Sigmoid colon (tissue), 7 donors: ENCODE data around the gene PTPRE. TPM values are rescaled to one million over a fixed set of nuclear protein-coding genes. Genes with fewer than 3 reads are reported as not detected.

ENCODE experiments used
- DNase-seq: peaks from one replicate; pipeline ENCODE4 v3.0.0-alpha.2; 2019
- H3K27ac ChIP-seq, 4 donors: fragments of 200-600 bp; sonication (generic); one replicate each; pipeline ENCODE4 v1.5.1; 2016 to 2019; ENCODE audit warnings: mild to moderate bottlenecking in 1 of 4
- H3K27me3 ChIP-seq, 3 donors: fragments of 200-600 bp; sonication (generic); one replicate each; pipeline ENCODE4 v1.5.1; 2019; ENCODE audit warnings: mild to moderate bottlenecking in 1 of 3
- H3K36me3 ChIP-seq, 4 donors: fragments of 200-600 bp; sonication (generic); one replicate each; pipeline ENCODE4 v1.5.1; 2016 to 2019
- H3K4me1 ChIP-seq, 4 donors: fragments of 200-600 bp; sonication (generic); one replicate each; pipeline ENCODE4 v1.5.1; 2017 to 2019
- H3K4me3 ChIP-seq, 4 donors: fragments of 200-600 bp; sonication (generic); one replicate each; pipeline ENCODE4 v1.5.1; 2017 to 2019; ENCODE audit warnings: mild to moderate bottlenecking in 2 of 4, moderate library complexity in 1 of 4
- H3K9me3 ChIP-seq, 4 donors: fragments of 200-600 bp in 3 of 4; sonication (generic) in 3 of 4; one replicate each; pipeline versions ENCODE4 v1.5.1 to v1.6.1; 2013 to 2019
- EP300 ChIP-seq, 4 donors: sonication (generic); formaldehyde crosslinking; IDR thresholded peaks; one replicate each; pipeline ENCODE4 v1.6.1; 2017; ENCODE audit warnings: antibody characterized with exemption in 4 of 4
- POLR2A ChIP-seq, 2 donors: fragments of 450-650 bp; IDR thresholded peaks; one replicate each; pipeline ENCODE4 v1.6.1; 2016; ENCODE audit warnings: antibody characterized with exemption in 2 of 2, mild to moderate bottlenecking in 2 of 2, moderate library complexity in 2 of 2
- POLR2AphosphoS5 ChIP-seq, 4 donors: sonication (generic); formaldehyde crosslinking; IDR thresholded peaks; one replicate each; pipeline ENCODE4 v1.6.1; 2017; ENCODE audit warnings: antibody characterized with exemption in 4 of 4
- WGBS, 2 donors: extraction: QIAGEN DNeasy Blood & Tissue Kit; methylation state at CpG; one replicate each; pipeline ENCODE4 v1.1.7; 2013; 5-methylcytosine and 5-hydroxymethylcytosine counted together
- intact Hi-C: fragments of 100-400 bp; cut with DNase I; formaldehyde crosslinking; loops from one replicate; pipeline ENCODE4 v1.15.1; 2023
- polyA plus RNA-seq, 3 donors: library from polyadenylated mRNA; stranded (reverse); fragments of 200-250 nt; gene quantifications; one replicate each; pipeline ENCODE4 v1.2.3, GENCODE V29; 2013
- total RNA-seq, 4 donors: library from RNA; depleted of rRNA; stranded (reverse); fragments of >200 nt; gene quantifications; one replicate each; pipeline ENCODE4 v1.1.0, GENCODE V29; 2016
- TF ChIP-seq, protein P1 (sequence below), 4 experiments: fragments of 450-650 bp in 3 of 4; fragments of 200-600 bp in 1 of 4; IDR thresholded peaks; one replicate each; pipeline ENCODE4 v1.5.1; 2016 to 2019; ENCODE audit warnings: antibody characterized with exemption in 4 of 4, mild to moderate bottlenecking in 3 of 4, moderate library complexity in 2 of 4
- donor health status: healthy with polysubstance abuse.
- donor health status: Bipolar disorder and iron deficiency.
- donor health status: healthy.

Gene PTPRE
- total and polyA plus RNA-seq, 7 donors, result 4.2 to 17.9 (median 11.9) TPM

DNA sequence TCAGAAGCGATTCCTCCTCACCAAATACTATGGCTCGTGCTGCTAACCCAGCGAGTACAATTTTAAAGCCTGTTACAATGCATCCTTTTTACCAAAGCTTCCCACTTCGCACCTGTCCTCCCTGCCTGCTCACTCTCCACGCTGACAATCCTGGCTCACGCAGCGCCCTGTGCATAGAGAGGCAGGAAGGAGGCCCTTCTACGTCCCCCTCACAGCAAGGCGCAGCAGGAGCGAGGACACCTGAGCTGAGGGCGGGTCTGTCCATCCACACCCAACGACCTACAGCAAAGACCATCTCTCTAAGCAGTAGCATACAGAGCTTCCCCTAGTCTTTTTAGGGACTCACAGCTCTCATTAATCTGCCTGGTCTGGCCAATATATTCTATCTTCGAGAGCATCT is 173.3 kb downstream of the PTPRE start:
- 93 to 94% methylated on average over 13 of the region's 13 CpGs for WGBS, 2 donors
- H3K4me1 ChIP-seq, result no peaks in the 10 kb centered on the region
- no peak overlapping the region for H3K4me3 ChIP-seq
- no peaks in the 10 kb centered on the region for H3K27me3 ChIP-seq
- no peaks in the 10 kb centered on the region for H3K9me3 ChIP-seq
- no peak for DNase-seq
- no peak overlapping the region for H3K27ac ChIP-seq
- intact Hi-C loops, result no loop called here
- peaks cover 0 to 23% (median 0%) of the 10 kb centered on the region in 4 donors for H3K36me3 ChIP-seq
- TF ChIP-seq POLR2AphosphoS5 (IDR thresholded peaks at IDR 0.05), result no peak

GRCh38 chr10:128080641-128081040 is 173.7 kb downstream of the PTPRE start:
- 89 to 94% methylated on average over 8 of the region's 8 CpGs for WGBS, 2 donors
- Histone ChIP-seq H3K36me3 (peaks cover 0 to 22% (median 0%) of the 10 kb centered on the region in 4 donors), H3K27me3 (no peaks in the 10 kb centered on the region), H3K4me1 (no peaks in the 10 kb centered on the region), H3K9me3 (no peaks in the 10 kb centered on the region), H3K27ac (no peak overlapping the region), H3K4me3 (no peak overlapping the region)
- TF ChIP-seq POLR2A (IDR thresholded peaks at IDR 0.05), result no peak
- TF ChIP-seq, protein P1, sequence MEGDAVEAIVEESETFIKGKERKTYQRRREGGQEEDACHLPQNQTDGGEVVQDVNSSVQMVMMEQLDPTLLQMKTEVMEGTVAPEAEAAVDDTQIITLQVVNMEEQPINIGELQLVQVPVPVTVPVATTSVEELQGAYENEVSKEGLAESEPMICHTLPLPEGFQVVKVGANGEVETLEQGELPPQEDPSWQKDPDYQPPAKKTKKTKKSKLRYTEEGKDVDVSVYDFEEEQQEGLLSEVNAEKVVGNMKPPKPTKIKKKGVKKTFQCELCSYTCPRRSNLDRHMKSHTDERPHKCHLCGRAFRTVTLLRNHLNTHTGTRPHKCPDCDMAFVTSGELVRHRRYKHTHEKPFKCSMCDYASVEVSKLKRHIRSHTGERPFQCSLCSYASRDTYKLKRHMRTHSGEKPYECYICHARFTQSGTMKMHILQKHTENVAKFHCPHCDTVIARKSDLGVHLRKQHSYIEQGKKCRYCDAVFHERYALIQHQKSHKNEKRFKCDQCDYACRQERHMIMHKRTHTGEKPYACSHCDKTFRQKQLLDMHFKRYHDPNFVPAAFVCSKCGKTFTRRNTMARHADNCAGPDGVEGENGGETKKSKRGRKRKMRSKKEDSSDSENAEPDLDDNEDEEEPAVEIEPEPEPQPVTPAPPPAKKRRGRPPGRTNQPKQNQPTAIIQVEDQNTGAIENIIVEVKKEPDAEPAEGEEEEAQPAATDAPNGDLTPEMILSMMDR (IDR thresholded peaks at IDR 0.05), result no peak
- TF ChIP-seq POLR2AphosphoS5 (IDR thresholded peaks at IDR 0.05), result no peak
- no peak for TF ChIP-seq EP300 (IDR thresholded peaks at IDR 0.05)
- intact Hi-C loops, result no loop called here
- no peak for DNase-seq

- Histone ChIP-seq H3K36me3 (peaks cover 0 to 22% (median 0%) of the 10 kb centered on the region in 4 donors), H3K27me3 (no peaks in the 10 kb centered on the region), H3K27ac (no peak overlapping the region), H3K4me3 (no peak overlapping the region), H3K4me1 (no peaks in the 10 kb centered on the region), H3K9me3 (no peaks in the 10 kb centered on the region)
- TF ChIP-seq POLR2AphosphoS5 (IDR thresholded peaks at IDR 0.05) (no peak), POLR2A (IDR thresholded peaks at IDR 0.05) (no peak), EP300 (IDR thresholded peaks at IDR 0.05) (no peak)
- TF ChIP-seq, protein P1 (IDR thresholded peaks at IDR 0.05), result no peak
- intact Hi-C loops, result no loop called here
- 66 to 75% methylated on average over 4 of the region's 4 CpGs for WGBS, 2 donors
- DNase-seq, result no peak
Observed at GRCh38 chr10:128081222-128081621, 174.3 kb downstream of the PTPRE start.

DNA sequence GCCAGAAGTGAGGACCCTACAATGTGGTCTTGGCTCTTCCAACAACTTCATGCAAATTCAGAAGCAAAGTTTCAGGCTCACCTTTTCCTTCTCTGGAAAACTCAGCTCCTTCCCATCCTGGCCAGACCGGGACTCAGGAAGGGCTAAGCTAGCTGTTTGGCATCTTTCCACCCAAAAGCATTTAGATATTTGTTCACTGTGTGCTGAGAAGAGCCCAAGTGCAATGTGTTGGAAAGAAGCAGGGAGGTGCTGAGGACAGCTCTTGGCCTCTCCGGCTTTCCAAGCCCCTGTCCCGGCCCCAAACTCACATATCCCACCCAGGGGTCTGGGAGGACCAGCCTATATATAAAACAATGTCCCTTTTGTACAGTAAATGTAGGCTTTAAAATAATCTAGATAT is 174.8 kb downstream of the PTPRE start:
- Histone ChIP-seq H3K4me3 (no peak overlapping the region), H3K36me3 (peaks cover 0 to 22% (median 0%) of the 10 kb centered on the region in 4 donors), H3K27me3 (no peaks in the 10 kb centered on the region), H3K4me1 (no peaks in the 10 kb centered on the region), H3K27ac (no peak overlapping the region), H3K9me3 (no peaks in the 10 kb centered on the region)
- DNase-seq, result no peak
- 88 to 91% methylated on average over 3 of the region's 3 CpGs for WGBS, 2 donors
- TF ChIP-seq POLR2AphosphoS5 (IDR thresholded peaks at IDR 0.05) (no peak), EP300 (IDR thresholded peaks at IDR 0.05) (no peak), POLR2A (IDR thresholded peaks at IDR 0.05) (no peak)
- TF ChIP-seq, protein P1 (IDR thresholded peaks at IDR 0.05), result no peak
- intact Hi-C loops, result no loop called here

DNA sequence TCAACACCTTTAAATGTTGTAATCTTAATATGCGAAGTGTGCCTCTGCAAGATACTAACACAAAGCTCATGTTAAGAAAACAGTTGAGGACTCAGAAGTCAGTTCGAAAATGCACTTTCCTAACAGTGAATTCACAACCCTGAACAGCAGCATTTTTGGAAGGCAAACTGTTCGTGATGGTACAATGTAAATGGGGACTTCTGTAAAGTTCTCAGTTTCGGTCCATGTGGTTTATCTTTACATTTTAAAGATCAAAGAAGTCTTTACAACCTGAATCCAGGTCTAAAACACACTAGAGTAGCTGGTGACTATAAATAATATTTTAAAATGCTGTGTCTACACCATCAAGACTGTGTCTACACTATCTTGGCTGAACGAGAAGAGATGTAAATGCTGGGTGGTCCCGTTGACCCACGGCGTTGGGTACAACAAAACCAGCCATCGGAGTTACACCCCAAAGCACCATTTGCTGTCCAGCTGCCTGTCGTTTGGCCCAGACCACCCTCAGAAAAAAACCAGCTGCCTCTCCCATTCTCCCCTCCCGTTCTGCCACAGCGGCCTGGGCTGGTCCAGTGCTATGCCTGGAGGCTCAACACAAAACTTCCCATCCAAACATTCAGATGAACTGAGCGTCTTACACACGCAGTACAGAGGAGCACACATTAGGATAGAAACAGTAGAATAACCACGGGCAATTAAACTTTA is 176.4 kb downstream of the PTPRE start:
- WGBS, 2 donors, result 86 to 94% methylated on average over 15 of the region's 15 CpGs
- Histone ChIP-seq H3K4me1 (no peaks in the 10 kb centered on the region), H3K27me3 (no peaks in the 10 kb centered on the region), H3K4me3 (no peak overlapping the region), H3K9me3 (no peaks in the 10 kb centered on the region), H3K27ac (no peak overlapping the region), H3K36me3 (peaks cover 0 to 13% (median 0%) of the 10 kb centered on the region in 4 donors)
- intact Hi-C loops, result no loop called here
- peak; percentile 46 for DNase-seq
- TF ChIP-seq POLR2AphosphoS5 (IDR thresholded peaks at IDR 0.05) (no peak), EP300 (IDR thresholded peaks at IDR 0.05) (no peak), POLR2A (IDR thresholded peaks at IDR 0.05) (no peak)
- TF ChIP-seq, protein P1 (IDR thresholded peaks at IDR 0.05), result no peak
